NCI-H2196 (cell line): ENCODE measurements around the gene ID1.
"Not testable (repeated sequence)": the region's sequence is repeated elsewhere in the genome, so short reads cannot be mapped to it uniquely, and the experiment has no call there.

Experiments
- DNase-seq: peaks from one replicate; lab custom pipeline; 2025; ENCODE audit not compliant: unreplicated experiment; lab: John Stamatoyannopoulos, UW

The ID1 gene

GRCh38 chr20:31633339-31633914, 28.3 kb downstream of the ID1 start:
- no peak for DNase-seq

- DNase-seq = no peak
Observed at GRCh38 chr20:31637660-31638059, 32.6 kb downstream of the ID1 start, which contains the start of gene COX4I2. Gene COX4I2 (plus strand): TSS chr20:31637912. CDS start chr20:31639018, 1,106 bp downstream.

GRCh38 chr20:31638317-31638716, 33.2 kb downstream of the ID1 start:
- no peak for DNase-seq

GRCh38 chr20:31638816-31639215, 33.7 kb downstream of the ID1 start:
- no peak for DNase-seq

- no peak for DNase-seq
Observed at GRCh38 chr20:31640259-31640658, 35.2 kb downstream of the ID1 start.

- DNase-seq = no peak
Observed at GRCh38 chr20:31641391-31641790, 36.3 kb downstream of the ID1 start.

- DNase-seq = no peak
Observed at GRCh38 chr20:31642837-31643236, 37.7 kb downstream of the ID1 start.

GRCh38 chr20:31643522-31643921, 38.4 kb downstream of the ID1 start:
- no peak for DNase-seq

GRCh38 chr20:31644701-31645100, 39.6 kb downstream of the ID1 start:
- no peak for DNase-seq

GRCh38 chr20:31648104-31648503, 43.0 kb downstream of the ID1 start:
- DNase-seq = not testable (repeated sequence)

- peak; percentile 44 for DNase-seq
Observed at GRCh38 chr20:31652917-31653396, 47.9 kb downstream of the ID1 start.

- no peak for DNase-seq
Observed at GRCh38 chr20:31653561-31653960, 48.5 kb downstream of the ID1 start.

- DNase-seq = no peak
Observed at GRCh38 chr20:31654534-31654933, 49.4 kb downstream of the ID1 start.
